DOHH2 (cell line): ENCODE measurements around the gene GALNT18.

Experiments used
- CTCF ChIP-seq: fragments of 200-600 bp; sonication (generic); IDR thresholded peaks from one replicate; pipeline ENCODE4 v1.5.1; 2014; ENCODE audit warnings: antibody characterized with exemption, mild to moderate bottlenecking, low read depth, low read length; ENCODE audit not compliant: poor library complexity, severe bottlenecking
- EZH2phosphoT487 ChIP-seq: fragments of 200-600 bp; sonication (generic); IDR thresholded peaks from 2 replicates; pipeline ENCODE4 v1.6.1; 2017; ENCODE audit warnings: borderline replicate concordance, mild to moderate bottlenecking, antibody characterized with exemption, low read length, moderate library complexity, mixed read lengths

- TF ChIP-seq CTCF (no peak), EZH2phosphoT487 (no peak)
Observed at GRCh38 chr11:11486002-11486401, 135.8 kb downstream of the GALNT18 start.
